ENCODE measurements around the gene MAN1C1.

DNA sequence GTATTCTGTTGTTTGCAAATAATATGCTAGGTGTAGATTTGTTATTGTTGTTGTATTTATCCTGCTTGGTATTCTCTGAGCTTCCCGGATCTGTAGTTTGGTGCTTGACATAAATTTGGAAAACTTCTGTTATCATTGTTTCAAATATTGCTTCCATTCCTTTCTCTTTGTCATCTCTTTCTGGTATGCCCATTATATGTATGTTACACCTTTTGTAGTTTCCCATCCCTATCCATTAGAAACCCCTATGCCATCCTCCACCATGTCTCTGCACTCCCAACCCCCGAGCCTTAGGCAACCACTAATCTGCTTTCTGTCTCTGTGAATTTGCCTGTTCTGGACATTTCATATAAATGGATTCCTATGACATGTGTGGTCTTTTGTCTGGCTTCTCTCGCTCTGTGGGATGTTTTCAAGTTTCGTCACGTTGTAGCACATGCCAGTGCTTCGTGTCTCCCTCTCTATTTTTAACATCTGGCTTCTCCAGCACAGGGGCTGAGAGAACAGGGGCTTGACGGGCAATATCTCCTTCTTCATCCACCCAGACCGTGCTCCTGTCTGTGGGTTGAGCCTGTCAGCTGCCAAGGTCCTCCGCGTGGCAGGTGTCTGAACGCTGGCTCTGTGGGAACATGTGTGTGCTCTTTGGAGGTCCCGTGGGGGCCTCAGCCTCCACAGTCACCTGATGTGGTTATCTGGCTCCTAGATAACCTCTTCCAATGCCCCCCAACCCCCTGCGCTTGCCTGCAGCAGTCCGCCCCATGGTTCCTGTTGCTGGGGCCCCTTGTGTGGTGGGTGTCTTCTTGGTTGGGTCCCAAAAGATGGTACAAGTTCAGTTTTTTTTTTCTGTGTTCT, 32.8 kb upstream of the MAN1C1 start:
- TF ChIP-seq, protein P1, sequence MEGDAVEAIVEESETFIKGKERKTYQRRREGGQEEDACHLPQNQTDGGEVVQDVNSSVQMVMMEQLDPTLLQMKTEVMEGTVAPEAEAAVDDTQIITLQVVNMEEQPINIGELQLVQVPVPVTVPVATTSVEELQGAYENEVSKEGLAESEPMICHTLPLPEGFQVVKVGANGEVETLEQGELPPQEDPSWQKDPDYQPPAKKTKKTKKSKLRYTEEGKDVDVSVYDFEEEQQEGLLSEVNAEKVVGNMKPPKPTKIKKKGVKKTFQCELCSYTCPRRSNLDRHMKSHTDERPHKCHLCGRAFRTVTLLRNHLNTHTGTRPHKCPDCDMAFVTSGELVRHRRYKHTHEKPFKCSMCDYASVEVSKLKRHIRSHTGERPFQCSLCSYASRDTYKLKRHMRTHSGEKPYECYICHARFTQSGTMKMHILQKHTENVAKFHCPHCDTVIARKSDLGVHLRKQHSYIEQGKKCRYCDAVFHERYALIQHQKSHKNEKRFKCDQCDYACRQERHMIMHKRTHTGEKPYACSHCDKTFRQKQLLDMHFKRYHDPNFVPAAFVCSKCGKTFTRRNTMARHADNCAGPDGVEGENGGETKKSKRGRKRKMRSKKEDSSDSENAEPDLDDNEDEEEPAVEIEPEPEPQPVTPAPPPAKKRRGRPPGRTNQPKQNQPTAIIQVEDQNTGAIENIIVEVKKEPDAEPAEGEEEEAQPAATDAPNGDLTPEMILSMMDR (IDR thresholded peaks at IDR 0.05; ENCODE audit: poor library complexity, severe bottlenecking) = no peak
- TF ChIP-seq, protein P2, sequence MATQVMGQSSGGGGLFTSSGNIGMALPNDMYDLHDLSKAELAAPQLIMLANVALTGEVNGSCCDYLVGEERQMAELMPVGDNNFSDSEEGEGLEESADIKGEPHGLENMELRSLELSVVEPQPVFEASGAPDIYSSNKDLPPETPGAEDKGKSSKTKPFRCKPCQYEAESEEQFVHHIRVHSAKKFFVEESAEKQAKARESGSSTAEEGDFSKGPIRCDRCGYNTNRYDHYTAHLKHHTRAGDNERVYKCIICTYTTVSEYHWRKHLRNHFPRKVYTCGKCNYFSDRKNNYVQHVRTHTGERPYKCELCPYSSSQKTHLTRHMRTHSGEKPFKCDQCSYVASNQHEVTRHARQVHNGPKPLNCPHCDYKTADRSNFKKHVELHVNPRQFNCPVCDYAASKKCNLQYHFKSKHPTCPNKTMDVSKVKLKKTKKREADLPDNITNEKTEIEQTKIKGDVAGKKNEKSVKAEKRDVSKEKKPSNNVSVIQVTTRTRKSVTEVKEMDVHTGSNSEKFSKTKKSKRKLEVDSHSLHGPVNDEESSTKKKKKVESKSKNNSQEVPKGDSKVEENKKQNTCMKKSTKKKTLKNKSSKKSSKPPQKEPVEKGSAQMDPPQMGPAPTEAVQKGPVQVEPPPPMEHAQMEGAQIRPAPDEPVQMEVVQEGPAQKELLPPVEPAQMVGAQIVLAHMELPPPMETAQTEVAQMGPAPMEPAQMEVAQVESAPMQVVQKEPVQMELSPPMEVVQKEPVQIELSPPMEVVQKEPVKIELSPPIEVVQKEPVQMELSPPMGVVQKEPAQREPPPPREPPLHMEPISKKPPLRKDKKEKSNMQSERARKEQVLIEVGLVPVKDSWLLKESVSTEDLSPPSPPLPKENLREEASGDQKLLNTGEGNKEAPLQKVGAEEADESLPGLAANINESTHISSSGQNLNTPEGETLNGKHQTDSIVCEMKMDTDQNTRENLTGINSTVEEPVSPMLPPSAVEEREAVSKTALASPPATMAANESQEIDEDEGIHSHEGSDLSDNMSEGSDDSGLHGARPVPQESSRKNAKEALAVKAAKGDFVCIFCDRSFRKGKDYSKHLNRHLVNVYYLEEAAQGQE (IDR thresholded peaks at IDR 0.05; ENCODE audit: borderline replicate concordance) = no peak
- TF ChIP-seq TAF1 (IDR thresholded peaks at IDR 0.05; ENCODE audit: low read depth) = no peak
- TF ChIP-seq SMC3 (conservative IDR thresholded peaks at IDR 0.05; ENCODE audit: poor library complexity) = no peak
- TF ChIP-seq EP300 (conservative IDR thresholded peaks at IDR 0.05; ENCODE audit: poor library complexity, severe bottlenecking) = no peak
- no peak for TF ChIP-seq POLR2AphosphoS5 (IDR thresholded peaks at IDR 0.05)
- no peak for TF ChIP-seq EZH2 (IDR thresholded peaks at IDR 0.05; ENCODE audit: borderline replicate concordance, insufficient read depth, low read length, poor library complexity, severe bottlenecking)
- TF ChIP-seq RAD21 (conservative IDR thresholded peaks at IDR 0.05) = no peak
